GM18519 (cell line): Measurements from ENCODE around the gene TRABD2A.

Source experiments
- ATAC-seq: cut with Tn5 transposase; IDR thresholded peaks from one replicate; pipeline ENCODE4 v1.9.1; 2021; ENCODE audit warnings: mild to moderate bottlenecking, moderate library complexity; ENCODE audit not compliant: unreplicated experiment, low FRiP score

Gene TRABD2A

GRCh38 chr2:84905181-84906107 is 24.6 kb upstream of the TRABD2A start, which contains the start of gene TMSB10:
Gene TMSB10, plus strand, starts transcription at chr2:84905656.
- peak; percentile 50 for ATAC-seq

- ATAC-seq: no peak
These were observed 23.9 kb upstream of the TRABD2A start for GRCh38 chr2:84904717-84905174.

GRCh38 chr2:84904151-84904550 is 23.3 kb upstream of the TRABD2A start:
- no peak for ATAC-seq

- no peak for ATAC-seq
These were observed 21.6 kb upstream of the TRABD2A start for GRCh38 chr2:84902526-84902925.

GRCh38 chr2:84901593-84902120 is 20.8 kb upstream of the TRABD2A start:
- no peak for ATAC-seq

- no peak for ATAC-seq
These were observed 20.1 kb upstream of the TRABD2A start for GRCh38 chr2:84900971-84901370.

GRCh38 chr2:84899304-84900204 is 18.7 kb upstream of the TRABD2A start:
- ATAC-seq: no peak

GRCh38 chr2:84897773-84898172 is 16.9 kb upstream of the TRABD2A start:
- ATAC-seq: no peak

- ATAC-seq: no peak
These were observed 15.7 kb upstream of the TRABD2A start for GRCh38 chr2:84896567-84896966.

GRCh38 chr2:84894758-84895520 is 14.1 kb upstream of the TRABD2A start:
- no peak for ATAC-seq

- ATAC-seq: no peak
These were observed 13.3 kb upstream of the TRABD2A start for GRCh38 chr2:84894131-84894586.

GRCh38 chr2:84891355-84892010 is 10.6 kb upstream of the TRABD2A start:
- no peak for ATAC-seq

GRCh38 chr2:84889332-84889731 is 8.4 kb upstream of the TRABD2A start:
- no peak for ATAC-seq

GRCh38 chr2:84888401-84889276 is 7.8 kb upstream of the TRABD2A start:
- peak; percentile 98 for ATAC-seq

GRCh38 chr2:84886791-84887190 is 5.9 kb upstream of the TRABD2A start:
- ATAC-seq: no peak

GRCh38 chr2:84885111-84885510 is 4.2 kb upstream of the TRABD2A start:
- no peak for ATAC-seq

GRCh38 chr2:84884449-84884848 is 3.6 kb upstream of the TRABD2A start:
- no peak for ATAC-seq

GRCh38 chr2:84882775-84883550 is 2.1 kb upstream of the TRABD2A start:
- ATAC-seq: no peak
